GM12878 (cell line): ENCODE data around the gene AFF2. TPM values are rescaled to one million over a fixed set of nuclear protein-coding genes. Genes with fewer than 3 reads are reported as not detected.

Experiments
- ATAC-seq: fragments of 200-7000 bp; cut with Tn5 transposase; 3 replicates; pipeline ENCODE4 v1.9.1; 2020; ENCODE audit warnings: mild to moderate bottlenecking, moderate library complexity
- BruUV-seq: library from RNA; stranded (reverse); fragments of 400-500 nt; replicated peaks from 2 replicates; lab custom pipeline; 2021; lab: Mats Ljungman, UMichigan
- CTCF ChIA-PET: fragments of 300-600 bp; sonication (Branson Sonifier 250); formaldehyde crosslinking; extraction: SDS; loops from one replicate; lab custom pipeline; 2021; ENCODE audit warnings: inconsistent platforms; lab: Yijun Ruan, JAX
- POLR2A ChIA-PET: fragments of 350-600 bp; formaldehyde crosslinking; extraction: SDS; loops from one replicate; lab custom pipeline; 2021; ENCODE audit warnings: inconsistent platforms; lab: Charles Lee
- RAD21 ChIA-PET: fragments of 300-600 bp; sonication (Branson Sonifier 250); formaldehyde crosslinking; loops from one replicate; lab custom pipeline; 2023; ENCODE audit warnings: antibody characterized with exemption; ENCODE audit not compliant: unreplicated experiment; lab: Charles Lee
- SMC1A ChIA-PET: fragments of 300-600 bp; sonication (Branson Sonifier 250); formaldehyde crosslinking; loops from one replicate; lab custom pipeline; 2023; ENCODE audit not compliant: unreplicated experiment, uncharacterized antibody; lab: Charles Lee
- DNase-seq: peaks from one replicate; pipeline ENCODE4 v3.0.0-alpha.2; 2011; ENCODE audit warnings: low read depth, low spot score
- FAIRE-seq: peaks from 3 replicates; lab custom pipeline; 2011; peaks lifted over from hg19 to GRCh38; lab: Jason Lieb, UNC
- H2AFZ ChIP-seq: 2 replicates; pipeline ENCODE4 v1.6.0; 2011; ENCODE audit warnings: low read depth, low read length, control low read depth; ENCODE audit not compliant: control insufficient read depth
- H3K27ac ChIP-seq: 2 replicates; pipeline ENCODE4 v1.5.1; 2011; ENCODE audit warnings: control low read depth; ENCODE audit not compliant: control insufficient read depth, insufficient read depth
- H3K27me3 ChIP-seq, 2 experiments: replicated peaks in 1 of 2; 2 replicates each; pipeline versions ENCODE4 v1.6.0 to v1.6.1; 2011; ENCODE audit warnings: low read length in 1 of 2; ENCODE audit not compliant: control insufficient read depth in 2 of 2, insufficient read depth in 2 of 2
- H3K36me3 ChIP-seq, 2 experiments: 2 replicates each; pipeline ENCODE4 v1.5.1; 2011; ENCODE audit warnings: low read length in 1 of 2; ENCODE audit not compliant: control insufficient read depth in 2 of 2, insufficient read depth in 2 of 2
- H3K4me1 ChIP-seq: 2 replicates; pipeline ENCODE4 v1.6.1; 2011; ENCODE audit warnings: mild to moderate bottlenecking, low read length, moderate library complexity, mixed read lengths; ENCODE audit not compliant: control insufficient read depth, insufficient read depth
- H3K4me2 ChIP-seq: 2 replicates; pipeline ENCODE4 v1.6.0; 2011; ENCODE audit warnings: control low read depth; ENCODE audit not compliant: control insufficient read depth, insufficient read depth
- H3K4me3 ChIP-seq: fragments of 200-600 bp; sonication (generic); 2 replicates; pipeline ENCODE4 v1.5.1; 2016
- H3K79me2 ChIP-seq: 2 replicates; pipeline ENCODE4 v1.6.0; 2011; ENCODE audit warnings: low read length; ENCODE audit not compliant: control insufficient read depth, insufficient read depth
- H3K9ac ChIP-seq: 2 replicates; pipeline ENCODE4 v1.8.0; 2011; ENCODE audit warnings: low read length, control low read depth, mixed read lengths; ENCODE audit not compliant: control insufficient read depth, insufficient read depth
- H3K9me3 ChIP-seq: replicated peaks from 3 replicates; pipeline ENCODE4 v1.5.1; 2011; ENCODE audit warnings: mild to moderate bottlenecking, low read length; ENCODE audit not compliant: control insufficient read depth, insufficient read depth
- H4K20me1 ChIP-seq: 2 replicates; pipeline ENCODE4 v1.6.0; 2011; ENCODE audit not compliant: control insufficient read depth, insufficient read depth
- ATF3 ChIP-seq: IDR thresholded peaks from 2 replicates; pipeline ENCODE4 v1.6.1; 2011; ENCODE audit warnings: low read depth, mild to moderate bottlenecking, low read length, moderate library complexity, borderline replicate concordance; ENCODE audit errors: extremely low read depth
- BCL11A ChIP-seq: IDR thresholded peaks from 2 replicates; pipeline ENCODE4 v1.6.1; 2011; ENCODE audit warnings: low read depth, low read length
- BCL3 ChIP-seq: IDR thresholded peaks from 2 replicates; pipeline ENCODE4 v1.6.1; 2011; ENCODE audit warnings: borderline replicate concordance, low read depth, mild to moderate bottlenecking, moderate library complexity, low read length; ENCODE audit not compliant: insufficient read depth, poor library complexity, severe bottlenecking
- CHD2 ChIP-seq: IDR thresholded peaks from 2 replicates; pipeline ENCODE4 v1.6.1; 2011; ENCODE audit warnings: low read depth, low read length, improper control_type of control experiment, borderline replicate concordance
- CHD4 ChIP-seq: fragments of 200-600 bp; sonication (generic); IDR thresholded peaks from 2 replicates; pipeline ENCODE4 v1.6.1; 2016; ENCODE audit warnings: mild to moderate bottlenecking
- CREB1 ChIP-seq: IDR thresholded peaks from 2 replicates; pipeline ENCODE4 v1.6.1; 2012; ENCODE audit warnings: low read depth, mild to moderate bottlenecking, inconsistent platforms
- CTCF ChIP-seq, 3 experiments: IDR thresholded peaks in 2 of 3; conservative IDR thresholded peaks in 1 of 3; 2 replicates each; pipeline ENCODE4 v1.5.1; 2011; ENCODE audit warnings: low read depth in 3 of 3, low read length in 3 of 3, mild to moderate bottlenecking in 3 of 3, control low read depth in 2 of 3, moderate library complexity in 2 of 3, inconsistent platforms in 1 of 3, mixed read lengths in 1 of 3; ENCODE audit not compliant: control insufficient read depth in 2 of 3, insufficient read depth in 1 of 3; ENCODE audit errors: extremely low read depth in 1 of 3
- IKZF2 ChIP-seq, 2 experiments: fragments of 450-650 bp; IDR thresholded peaks; 2 replicates each; pipeline ENCODE4 v1.6.1; 2017; ENCODE audit warnings: mild to moderate bottlenecking in 2 of 2, moderate library complexity in 2 of 2
- IRF5 ChIP-seq: fragments of 450-650 bp; IDR thresholded peaks from 2 replicates; pipeline ENCODE4 v1.6.1; 2017; ENCODE audit warnings: borderline replicate concordance
- MXI1 ChIP-seq: fragments of 150-350 bp; IDR thresholded peaks from 2 replicates; pipeline ENCODE4 v1.6.1; 2011; ENCODE audit warnings: low read depth, mild to moderate bottlenecking, inconsistent platforms, low read length, improper control_type of control experiment
- NFYB ChIP-seq: IDR thresholded peaks from 2 replicates; pipeline ENCODE4 v1.6.1; 2011; ENCODE audit warnings: low read depth, mild to moderate bottlenecking, low read length, improper control_type of control experiment, moderate library complexity; ENCODE audit not compliant: insufficient read depth
- NRF1 ChIP-seq: conservative IDR thresholded peaks from 2 replicates; pipeline ENCODE4 v1.6.1; 2011; ENCODE audit warnings: mild to moderate bottlenecking, low read depth, low read length, improper control_type of control experiment
- PAX8 ChIP-seq: fragments of 450-650 bp; IDR thresholded peaks from 2 replicates; pipeline ENCODE4 v1.6.1; 2017; ENCODE audit warnings: mild to moderate bottlenecking, moderate library complexity
- RELA ChIP-seq: fragments of 450-650 bp; IDR thresholded peaks from 2 replicates; pipeline ENCODE4 v1.8.0; 2014; ENCODE audit warnings: borderline replicate concordance; ENCODE audit not compliant: partially characterized antibody
- SPI1 ChIP-seq: IDR thresholded peaks from 2 replicates; pipeline ENCODE4 v1.6.1; 2011; ENCODE audit warnings: low read depth, mild to moderate bottlenecking, low read length, moderate library complexity, borderline replicate concordance; ENCODE audit not compliant: insufficient read depth
- TAF1 ChIP-seq: IDR thresholded peaks from 2 replicates; pipeline ENCODE4 v1.6.1; 2011; ENCODE audit warnings: mild to moderate bottlenecking, low read depth, low read length, borderline replicate concordance
- ZSCAN29 ChIP-seq: fragments of 450-650 bp; IDR thresholded peaks from 2 replicates; pipeline ENCODE4 v1.6.1; 2017; ENCODE audit warnings: mild to moderate bottlenecking, moderate library complexity
- WGBS: methylation state at CpG from one replicate; pipeline ENCODE4 v1.1.6; 2016; ENCODE audit warnings: low lambda C conversion rate; ENCODE audit not compliant: insufficient replicate concordance, insufficient coverage; ENCODE audit errors: missing lambda C conversion rate; 5-methylcytosine and 5-hydroxymethylcytosine counted together
- in situ Hi-C: fragments of 300-500 bp; cut with MboI; formaldehyde crosslinking; loops from 9 replicates; pipeline ENCODE4 v1.14.3; 2018; ENCODE audit warnings: mixed read lengths
- intact Hi-C: fragments of 100-400 bp; cut with micrococcal nuclease; formaldehyde crosslinking; loops from one replicate; pipeline ENCODE4 v1.14.2; 2022; ENCODE audit not compliant: unreplicated experiment
- polyA plus RNA-seq, 11 experiments: library from polyadenylated mRNA; depleted of rRNA in 4 of 11; unstranded in 6 of 11; stranded (reverse) in 5 of 11; fragments of >200 nt; fragmentation: Nextera tagmentation in 4 of 11; fragmentation: Illumina TruSeq in 1 of 11; extraction: Ambion mirVana in 4 of 11; extraction: Trizol in 1 of 11; gene quantifications; 1 replicate in 1 of 11; 2 replicates in 10 of 11; pipeline versions ENCODE4 v1.2.1 to v1.2.3, GENCODE V29; 2011 to 2016; ENCODE audit warnings: inconsistent platforms in 2 of 11, missing spikeins in 2 of 11, low read depth in 1 of 11
- total RNA-seq, 4 experiments: library from RNA; depleted of rRNA in 3 of 4; stranded (reverse); fragments of >200 nt in 3 of 4; fragmentation: Illumina TruSeq in 1 of 4; extraction: Trizol in 1 of 4; gene quantifications; 2 replicates each; pipeline versions ENCODE4 v1.2.1 to v1.2.3, GENCODE V29; 2013 to 2021
- TF ChIP-seq, protein P1 (sequence below): fragments of 450-650 bp; conservative IDR thresholded peaks from 2 replicates; pipeline ENCODE4 v1.6.1; 2017; ENCODE audit warnings: mild to moderate bottlenecking, moderate library complexity

AFF2 gene
- total and polyA plus RNA-seq, 10 of the 15 experiments (the other 5 are each of a cell fraction or from before 2014, with no cell fraction given): under 0.01 to 0.03 TPM; not detected in 8

DNA sequence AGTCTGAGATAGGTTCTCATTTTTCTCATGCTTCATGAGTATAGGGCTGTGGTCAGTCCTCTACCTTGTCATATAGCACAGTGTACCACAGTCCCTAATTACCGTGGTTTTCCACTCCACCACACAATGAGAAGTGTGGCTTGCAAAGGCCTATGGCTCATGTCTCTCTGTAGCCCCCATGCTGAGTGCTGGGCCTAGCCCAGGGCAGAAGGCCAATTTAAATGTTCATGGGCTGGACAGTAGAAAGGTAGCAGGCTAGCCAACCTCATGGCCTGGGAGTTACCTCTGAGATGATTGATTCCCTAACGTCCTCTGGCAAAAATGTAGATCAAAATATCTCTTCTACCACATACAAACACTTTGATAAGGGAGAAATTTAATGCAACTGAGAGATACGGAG lies 222.5 kb downstream of the AFF2 start:
- no TSS peak for BruUV-seq
- H3K36me3 ChIP-seq: no peaks in the 10 kb centered on the region
- H3K4me3 ChIP-seq: no peak overlapping the region
- SMC1A ChIA-PET: no interaction called here
- in situ Hi-C loops: no loop called here
- intact Hi-C loops: no loop called here
- no peak for DNase-seq
- FAIRE-seq: no peak
- H3K9ac ChIP-seq: no peak overlapping the region
- H3K9me3 ChIP-seq: no peaks in the 10 kb centered on the region
- no peaks in the 10 kb centered on the region for H3K79me2 ChIP-seq
- ATAC-seq: no peak
- RAD21 ChIA-PET: no interaction called here
- no peaks in the 10 kb centered on the region for H3K4me1 ChIP-seq
- WGBS: 20% methylated on average over 3 of the region's 3 CpGs
- no peak for TF ChIP-seq IKZF2 (IDR thresholded peaks at IDR 0.05)
- TF ChIP-seq BCL11A: no peak
- no peak for TF ChIP-seq NRF1
- TF ChIP-seq BCL3: no peak
- no peak for TF ChIP-seq PAX8
- no peak for TF ChIP-seq ZSCAN29
- no peak for TF ChIP-seq IRF5
- TF ChIP-seq CHD4: no peak
- TF ChIP-seq TAF1: no peak
- no peak for TF ChIP-seq CTCF (IDR thresholded peaks at IDR 0.05 in 2 of 3, conservative IDR thresholded peaks at IDR 0.05 in 1 of 3; ENCODE audit: control insufficient read depth in 2 of 3, extremely low read depth in 1 of 3, insufficient read depth in 1 of 3, low read depth in 3 of 3, low read length in 3 of 3)
- no peak for TF ChIP-seq MXI1
- TF ChIP-seq SPI1: no peak
- TF ChIP-seq CHD2: no peak
- TF ChIP-seq RELA: no peak
- TF ChIP-seq CREB1: no peak
- TF ChIP-seq, protein P1, sequence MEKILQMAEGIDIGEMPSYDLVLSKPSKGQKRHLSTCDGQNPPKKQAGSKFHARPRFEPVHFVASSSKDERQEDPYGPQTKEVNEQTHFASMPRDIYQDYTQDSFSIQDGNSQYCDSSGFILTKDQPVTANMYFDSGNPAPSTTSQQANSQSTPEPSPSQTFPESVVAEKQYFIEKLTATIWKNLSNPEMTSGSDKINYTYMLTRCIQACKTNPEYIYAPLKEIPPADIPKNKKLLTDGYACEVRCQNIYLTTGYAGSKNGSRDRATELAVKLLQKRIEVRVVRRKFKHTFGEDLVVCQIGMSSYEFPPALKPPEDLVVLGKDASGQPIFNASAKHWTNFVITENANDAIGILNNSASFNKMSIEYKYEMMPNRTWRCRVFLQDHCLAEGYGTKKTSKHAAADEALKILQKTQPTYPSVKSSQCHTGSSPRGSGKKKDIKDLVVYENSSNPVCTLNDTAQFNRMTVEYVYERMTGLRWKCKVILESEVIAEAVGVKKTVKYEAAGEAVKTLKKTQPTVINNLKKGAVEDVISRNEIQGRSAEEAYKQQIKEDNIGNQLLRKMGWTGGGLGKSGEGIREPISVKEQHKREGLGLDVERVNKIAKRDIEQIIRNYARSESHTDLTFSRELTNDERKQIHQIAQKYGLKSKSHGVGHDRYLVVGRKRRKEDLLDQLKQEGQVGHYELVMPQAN: no peak
- no peak for TF ChIP-seq NFYB
- no peak for TF ChIP-seq ATF3
- POLR2A ChIA-PET: no interaction called here
- CTCF ChIA-PET: no interaction called here
- no peak overlapping the region for H3K4me2 ChIP-seq
- H3K27ac ChIP-seq: no peak overlapping the region
- H2AFZ ChIP-seq: no peak overlapping the region
- H3K27me3 ChIP-seq: no peaks in the 10 kb centered on the region
- H4K20me1 ChIP-seq: no peaks in the 10 kb centered on the region
